Neuron (in vitro differentiated cells): ENCODE results near the gene ABCD1.
"Not testable (repeated sequence)": the region's sequence is repeated elsewhere in the genome, so short reads cannot be mapped to it uniquely, and the experiment has no call there.

Experiments used
- H2AFZ ChIP-seq: one replicate; pipeline ENCODE4 v1.6.1; 2013; ENCODE audit warnings: low read depth, mild to moderate bottlenecking, inconsistent platforms, low read length, moderate library complexity
- H3K27me3 ChIP-seq: one replicate; pipeline ENCODE4 v1.6.1; 2013; ENCODE audit warnings: low read length; ENCODE audit not compliant: insufficient read depth
- H3K36me3 ChIP-seq: one replicate; pipeline ENCODE4 v1.6.1; 2013; ENCODE audit warnings: low read length; ENCODE audit not compliant: insufficient read depth
- H3K4me1 ChIP-seq: one replicate; pipeline ENCODE4 v1.6.1; 2013; ENCODE audit warnings: low read length; ENCODE audit not compliant: insufficient read depth
- H3K4me3 ChIP-seq: 2 replicates; pipeline ENCODE4 v1.5.1; 2013; ENCODE audit warnings: mild to moderate bottlenecking, low read length, moderate library complexity
- H3K9me3 ChIP-seq: one replicate; pipeline ENCODE4 v1.6.1; 2013; ENCODE audit warnings: low read length

The ABCD1 gene

GRCh38 chrX:153689654-153690465, 34.8 kb upstream of the ABCD1 start:
- peaks cover under 1% of the 10 kb centered on the region for H3K27me3 ChIP-seq
- H3K4me3 ChIP-seq: peak overlapping the region; percentile 53
- peaks cover 23% of the 10 kb centered on the region for H3K36me3 ChIP-seq
- peaks cover 39% of the 10 kb centered on the region for H3K4me1 ChIP-seq
- H2AFZ ChIP-seq: no peak overlapping the region
- H3K9me3 ChIP-seq: no peaks in the 10 kb centered on the region

DNA sequence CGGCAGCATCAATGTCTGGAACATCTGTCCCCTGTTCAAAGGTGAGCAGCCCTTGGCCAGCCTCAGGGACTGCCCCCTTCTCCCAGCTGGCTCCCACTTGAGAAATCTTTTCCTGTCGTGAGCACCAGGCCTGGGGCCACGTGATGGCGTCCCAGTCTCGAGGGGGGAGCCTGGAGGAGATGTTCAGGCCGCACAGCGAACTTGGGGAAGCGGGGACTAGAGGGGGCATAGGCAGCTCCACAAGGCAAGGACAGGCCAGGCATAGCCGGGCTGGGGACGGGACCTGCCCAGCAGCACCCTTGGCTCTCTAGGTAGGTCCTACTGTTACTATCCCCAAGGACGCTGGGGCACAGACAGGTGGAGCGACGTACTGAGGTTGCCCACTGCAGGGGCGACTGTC, 34.2 kb upstream of the ABCD1 start:
- H3K27me3 ChIP-seq: peaks cover 3% of the 10 kb centered on the region
- peak overlapping the region; percentile 53 for H3K4me3 ChIP-seq
- H2AFZ ChIP-seq: no peak overlapping the region
- H3K4me1 ChIP-seq: peaks cover 37% of the 10 kb centered on the region
- peaks cover 23% of the 10 kb centered on the region for H3K36me3 ChIP-seq
- H3K9me3 ChIP-seq: no peaks in the 10 kb centered on the region

GRCh38 chrX:153691032-153691827, 33.4 kb upstream of the ABCD1 start:
- not testable (repeated sequence) for H3K27me3 ChIP-seq, H3K9me3 ChIP-seq, H2AFZ ChIP-seq, H3K4me3 ChIP-seq
- H3K4me1 ChIP-seq: peaks cover 30% of the 10 kb centered on the region
- H3K36me3 ChIP-seq: peaks cover 23% of the 10 kb centered on the region

GRCh38 chrX:153692003-153692402, 32.7 kb upstream of the ABCD1 start:
- Histone ChIP-seq H3K4me3 (no peak overlapping the region), H3K4me1 (peaks cover 22% of the 10 kb centered on the region), H3K36me3 (peaks cover 23% of the 10 kb centered on the region), H3K27me3 (peaks cover 3% of the 10 kb centered on the region), H2AFZ (no peak overlapping the region), H3K9me3 (no peaks in the 10 kb centered on the region)

DNA sequence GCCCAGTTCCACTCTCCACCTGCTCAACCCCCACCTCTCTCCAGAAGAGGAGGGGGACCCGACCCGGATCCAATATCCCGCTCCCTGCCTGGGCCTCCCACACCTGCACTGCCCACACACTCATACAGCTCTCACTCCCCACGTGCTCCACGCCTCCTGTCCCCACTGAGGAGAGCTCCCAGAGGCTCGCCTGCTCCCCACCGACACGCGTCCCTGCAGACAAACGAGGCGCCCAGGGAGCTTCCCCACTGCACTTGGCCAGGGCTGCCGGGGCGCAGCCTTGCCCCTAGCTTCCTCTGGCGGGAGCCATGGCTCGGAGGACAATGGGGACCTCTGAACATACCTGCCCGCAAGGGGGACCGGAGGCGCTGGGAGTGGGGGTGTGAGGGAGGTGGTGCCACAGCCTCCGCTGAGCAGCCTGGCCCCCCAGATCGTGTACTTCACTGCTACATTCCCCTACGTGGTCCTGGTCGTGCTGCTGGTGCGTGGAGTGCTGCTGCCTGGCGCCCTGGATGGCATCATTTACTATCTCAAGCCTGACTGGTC, 32.0 kb upstream of the ABCD1 start:
- Histone ChIP-seq H3K4me1 (peaks cover 22% of the 10 kb centered on the region), H3K4me3 (no peak overlapping the region), H3K9me3 (no peaks in the 10 kb centered on the region), H3K27me3 (peaks cover 3% of the 10 kb centered on the region), H3K36me3 (peaks cover 23% of the 10 kb centered on the region), H2AFZ (no peak overlapping the region)

DNA sequence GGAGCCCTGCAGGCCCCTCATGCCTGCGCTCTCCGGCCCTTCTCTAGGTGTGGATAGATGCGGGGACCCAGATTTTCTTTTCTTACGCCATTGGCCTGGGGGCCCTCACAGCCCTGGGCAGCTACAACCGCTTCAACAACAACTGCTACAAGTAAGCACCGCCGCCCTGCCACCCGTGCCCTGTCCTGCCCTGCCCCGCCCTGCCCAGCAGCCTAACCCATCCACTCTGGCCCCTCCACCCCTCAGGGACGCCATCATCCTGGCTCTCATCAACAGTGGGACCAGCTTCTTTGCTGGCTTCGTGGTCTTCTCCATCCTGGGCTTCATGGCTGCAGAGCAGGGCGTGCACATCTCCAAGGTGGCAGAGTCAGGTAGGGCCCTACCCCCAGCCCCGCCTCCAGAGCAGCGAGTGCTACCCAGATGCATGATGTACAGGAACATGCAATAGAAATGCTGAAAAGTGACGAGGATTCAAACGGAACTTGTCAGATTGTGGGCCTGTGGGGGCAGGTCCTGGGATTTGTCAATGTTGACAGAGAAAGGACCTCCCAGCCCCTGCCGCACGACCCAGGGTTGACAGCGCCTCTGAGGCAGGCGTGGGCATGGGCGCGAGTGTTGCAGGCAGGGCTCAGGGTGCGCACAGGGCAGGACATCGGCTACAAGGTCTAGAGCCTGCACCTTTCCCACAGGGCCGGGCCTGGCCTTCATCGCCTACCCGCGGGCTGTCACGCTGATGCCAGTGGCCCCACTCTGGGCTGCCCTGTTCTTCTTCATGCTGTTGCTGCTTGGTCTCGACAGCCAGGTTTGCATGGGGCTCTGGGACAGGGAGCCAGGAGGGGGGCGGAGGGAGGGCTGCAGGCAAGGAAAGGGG, 31.2 kb upstream of the ABCD1 start:
- Histone ChIP-seq H3K4me3 (no peak overlapping the region), H3K4me1 (peaks cover 22% of the 10 kb centered on the region), H3K36me3 (peaks cover 23% of the 10 kb centered on the region), H2AFZ (no peak overlapping the region), H3K27me3 (peaks cover 5% of the 10 kb centered on the region), H3K9me3 (no peaks in the 10 kb centered on the region)

GRCh38 chrX:153694256-153694655, 30.4 kb upstream of the ABCD1 start:
- not testable (repeated sequence) for H3K4me3 ChIP-seq, H3K27me3 ChIP-seq, H3K9me3 ChIP-seq, H2AFZ ChIP-seq
- Histone ChIP-seq H3K36me3 (peaks cover 23% of the 10 kb centered on the region), H3K4me1 (peaks cover 22% of the 10 kb centered on the region)

DNA sequence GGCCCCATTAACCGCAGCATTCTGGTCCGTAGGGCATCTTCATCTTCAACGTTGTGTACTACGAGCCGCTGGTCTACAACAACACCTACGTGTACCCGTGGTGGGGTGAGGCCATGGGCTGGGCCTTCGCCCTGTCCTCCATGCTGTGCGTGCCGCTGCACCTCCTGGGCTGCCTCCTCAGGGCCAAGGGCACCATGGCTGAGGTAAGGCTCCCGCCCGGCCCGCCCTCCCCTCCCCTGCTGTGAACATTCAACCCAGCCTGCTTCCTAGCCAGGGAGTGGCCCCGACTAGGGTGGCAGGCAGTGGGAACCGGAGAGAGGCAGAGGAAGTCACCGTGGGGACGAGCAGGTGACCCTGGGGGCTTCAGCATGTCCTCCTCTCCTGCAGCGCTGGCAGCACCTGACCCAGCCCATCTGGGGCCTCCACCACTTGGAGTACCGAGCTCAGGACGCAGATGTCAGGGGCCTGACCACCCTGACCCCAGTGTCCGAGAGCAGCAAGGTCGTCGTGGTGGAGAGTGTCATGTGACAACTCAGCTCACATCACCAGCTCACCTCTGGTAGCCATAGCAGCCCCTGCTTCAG, 29.9 kb upstream of the ABCD1 start:
- peaks cover 23% of the 10 kb centered on the region for H3K36me3 ChIP-seq
- peaks cover 5% of the 10 kb centered on the region for H3K27me3 ChIP-seq
- H2AFZ ChIP-seq: no peak overlapping the region
- H3K9me3 ChIP-seq: no peaks in the 10 kb centered on the region
- H3K4me3 ChIP-seq: no peak overlapping the region
- peaks cover 20% of the 10 kb centered on the region for H3K4me1 ChIP-seq

- Histone ChIP-seq H3K27me3 (peaks cover 8% of the 10 kb centered on the region), H3K9me3 (no peaks in the 10 kb centered on the region), H3K4me1 (peaks cover 10% of the 10 kb centered on the region), H3K36me3 (peaks cover 23% of the 10 kb centered on the region), H3K4me3 (no peak overlapping the region), H2AFZ (no peak overlapping the region)
Measured at GRCh38 chrX:153696100-153696499, 28.6 kb upstream of the ABCD1 start.

- not testable (repeated sequence) for H3K9me3 ChIP-seq, H3K4me1 ChIP-seq, H3K4me3 ChIP-seq, H2AFZ ChIP-seq, H3K27me3 ChIP-seq
- H3K36me3 ChIP-seq: peaks cover 22% of the 10 kb centered on the region
Measured at GRCh38 chrX:153696538-153696937, 28.1 kb upstream of the ABCD1 start.

GRCh38 chrX:153696986-153697722, 27.5 kb upstream of the ABCD1 start:
- H3K4me3 ChIP-seq, H2AFZ ChIP-seq, H3K4me1 ChIP-seq, H3K9me3 ChIP-seq, H3K27me3 ChIP-seq: not testable (repeated sequence)
- peaks cover 22% of the 10 kb centered on the region for H3K36me3 ChIP-seq
